Caco-2 (cell line): ENCODE measurements around the gene RAP1A. TPM values are rescaled to one million over a fixed set of nuclear protein-coding genes. Genes with fewer than 3 reads are reported as not detected.

Experiments used
- BruUV-seq: library from RNA; stranded (reverse); fragments of 400-500 nt; replicated peaks from 2 replicates; lab custom pipeline; 2021; lab: Mats Ljungman, UMichigan
- CTCF ChIA-PET: fragments of 300-600 bp; sonication (Branson Sonifier 250); formaldehyde crosslinking; loops from one replicate; lab custom pipeline; 2022; ENCODE audit warnings: antibody characterized with exemption; lab: Charles Lee
- POLR2A ChIA-PET: fragments of 300-600 bp; sonication (Branson Sonifier 250); formaldehyde crosslinking; loops from one replicate; lab custom pipeline; 2022; ENCODE audit warnings: antibody characterized with exemption; lab: Charles Lee
- DNase-seq, 2 experiments: peaks; one replicate each; pipeline versions ENCODE4 v3.0.0 to v3.0.0-alpha.2; 2020 to 2022
- H3K27me3 ChIP-seq: replicated peaks from 2 replicates; pipeline ENCODE4 v1.6.0; 2011; ENCODE audit warnings: low read length; ENCODE audit not compliant: control insufficient read depth, insufficient read depth
- H3K36me3 ChIP-seq: 2 replicates; pipeline ENCODE4 v1.5.1; 2011; ENCODE audit warnings: low read length; ENCODE audit not compliant: control insufficient read depth, insufficient read depth
- H3K4me1 ChIP-seq: fragments of 250-450 bp; sonication (Bioruptor Pico); 2 replicates; pipeline ENCODE4 v1.5.1; 2020; ENCODE audit warnings: mild to moderate bottlenecking
- H3K4me3 ChIP-seq: 2 replicates; pipeline ENCODE4 v1.5.1; 2011; ENCODE audit warnings: low read depth, mild to moderate bottlenecking, control low read depth, low read length
- H3K9me3 ChIP-seq: fragments of 250-450 bp; sonication (Bioruptor Pico); 2 replicates; pipeline ENCODE4 v1.5.1; 2020; ENCODE audit warnings: mild to moderate bottlenecking, moderate library complexity
- H3K27ac Mint-ChIP-seq: one replicate; pipeline ENCODE4 v1.8.0; 2022; ENCODE audit warnings: mixed read lengths; ENCODE audit not compliant: unreplicated experiment
- H3K27me3 Mint-ChIP-seq: one replicate; pipeline ENCODE4 v1.8.0; 2022; ENCODE audit warnings: mixed read lengths; ENCODE audit not compliant: insufficient read depth, unreplicated experiment
- H3K36me3 Mint-ChIP-seq: one replicate; pipeline ENCODE4 v1.8.0; 2022; ENCODE audit warnings: mild to moderate bottlenecking, mixed read lengths; ENCODE audit not compliant: insufficient read depth, unreplicated experiment
- H3K4me1 Mint-ChIP-seq: one replicate; pipeline ENCODE4 v1.8.0; 2022; ENCODE audit warnings: low read depth, mixed read lengths; ENCODE audit not compliant: unreplicated experiment
- H3K4me3 Mint-ChIP-seq: one replicate; pipeline ENCODE4 v1.8.0; 2022; ENCODE audit warnings: mild to moderate bottlenecking, moderate library complexity, mixed read lengths; ENCODE audit not compliant: unreplicated experiment
- H3K9me3 Mint-ChIP-seq: one replicate; pipeline ENCODE4 v1.8.0; 2022; ENCODE audit warnings: mixed read lengths; ENCODE audit not compliant: unreplicated experiment
- intact Hi-C: fragments of 100-400 bp; cut with micrococcal nuclease; formaldehyde crosslinking; loops from one replicate; pipeline ENCODE4 v1.10.0; 2022; ENCODE audit not compliant: unreplicated experiment
- total RNA-seq: library from RNA; stranded (reverse); gene quantifications from 2 replicates; pipeline ENCODE4 v1.2.3, GENCODE V29; 2022
- TF ChIP-seq, protein P1 (sequence below), 2 experiments: fragments of 200-600 bp in 1 of 2; IDR thresholded peaks; 1 replicate in 1 of 2; 2 replicates in 1 of 2; pipeline versions ENCODE4 v1.5.1 to v1.8.0; 2011 to 2022; ENCODE audit warnings: antibody characterized with exemption in 1 of 2, control low read depth in 1 of 2, inconsistent platforms in 1 of 2, low read depth in 1 of 2, low read length in 1 of 2, mild to moderate bottlenecking in 1 of 2, moderate library complexity in 1 of 2; ENCODE audit not compliant: insufficient read depth in 1 of 2, severe bottlenecking in 1 of 2, unreplicated experiment in 1 of 2

RAP1A gene
- total RNA-seq, 1 experiment from 2014 or later, result 64.1 TPM

DNA sequence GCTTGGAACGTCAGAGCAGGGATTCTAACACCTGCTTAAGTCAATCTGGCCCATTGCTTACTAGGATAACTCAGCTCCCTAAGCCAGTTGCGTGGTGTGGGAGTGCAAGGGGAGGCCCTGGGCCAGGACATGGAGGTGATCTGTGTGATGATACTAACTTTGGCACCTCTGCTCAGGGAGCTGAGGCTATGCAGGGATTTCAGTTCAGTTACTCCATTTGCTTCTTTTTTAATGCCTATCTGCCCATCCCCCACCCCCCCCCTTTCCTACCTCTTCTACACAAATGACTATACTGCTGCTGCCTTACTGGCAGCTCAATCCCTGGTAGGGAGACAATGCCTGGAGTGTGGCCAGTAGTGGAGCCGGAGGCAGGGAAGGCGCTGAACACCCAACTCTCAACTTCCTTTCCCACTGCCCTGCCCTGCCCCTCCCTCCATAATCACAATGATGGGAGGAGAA is 100.1 kb downstream of the RAP1A start:
- H3K9me3 ChIP-seq, result no peaks in the 10 kb centered on the region
- TF ChIP-seq, protein P1, sequence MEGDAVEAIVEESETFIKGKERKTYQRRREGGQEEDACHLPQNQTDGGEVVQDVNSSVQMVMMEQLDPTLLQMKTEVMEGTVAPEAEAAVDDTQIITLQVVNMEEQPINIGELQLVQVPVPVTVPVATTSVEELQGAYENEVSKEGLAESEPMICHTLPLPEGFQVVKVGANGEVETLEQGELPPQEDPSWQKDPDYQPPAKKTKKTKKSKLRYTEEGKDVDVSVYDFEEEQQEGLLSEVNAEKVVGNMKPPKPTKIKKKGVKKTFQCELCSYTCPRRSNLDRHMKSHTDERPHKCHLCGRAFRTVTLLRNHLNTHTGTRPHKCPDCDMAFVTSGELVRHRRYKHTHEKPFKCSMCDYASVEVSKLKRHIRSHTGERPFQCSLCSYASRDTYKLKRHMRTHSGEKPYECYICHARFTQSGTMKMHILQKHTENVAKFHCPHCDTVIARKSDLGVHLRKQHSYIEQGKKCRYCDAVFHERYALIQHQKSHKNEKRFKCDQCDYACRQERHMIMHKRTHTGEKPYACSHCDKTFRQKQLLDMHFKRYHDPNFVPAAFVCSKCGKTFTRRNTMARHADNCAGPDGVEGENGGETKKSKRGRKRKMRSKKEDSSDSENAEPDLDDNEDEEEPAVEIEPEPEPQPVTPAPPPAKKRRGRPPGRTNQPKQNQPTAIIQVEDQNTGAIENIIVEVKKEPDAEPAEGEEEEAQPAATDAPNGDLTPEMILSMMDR (IDR thresholded peaks at IDR 0.05; ENCODE audit: insufficient read depth in 1 of 2, low read depth in 1 of 2, low read length in 1 of 2, severe bottlenecking in 1 of 2, unreplicated experiment in 1 of 2), result no peak
- no peak overlapping the region for H3K4me3 ChIP-seq
- Mint-ChIP-seq H3K27ac (peak overlapping the region; percentile 60), H3K9me3 (no peaks in the 10 kb centered on the region), H3K4me1 (peaks cover 18% of the 10 kb centered on the region), H3K36me3 (peaks cover 38% of the 10 kb centered on the region), H3K27me3 (no peaks in the 10 kb centered on the region), H3K4me3 (no peak overlapping the region)
- H3K27me3 ChIP-seq, result no peaks in the 10 kb centered on the region
- no TSS peak for BruUV-seq
- no peaks in the 10 kb centered on the region for H3K36me3 ChIP-seq
- no peak for DNase-seq
- intact Hi-C loops, result no loop called here
- ChIA-PET POLR2A (no interaction called here), CTCF (interaction anchor here (0.7 kb wide), 2 partner anchors 49 to 52 kb away, joined by 3 to 4 read pairs; no protein-coding TSS in a partner anchor)
- no peaks in the 10 kb centered on the region for H3K4me1 ChIP-seq

DNA sequence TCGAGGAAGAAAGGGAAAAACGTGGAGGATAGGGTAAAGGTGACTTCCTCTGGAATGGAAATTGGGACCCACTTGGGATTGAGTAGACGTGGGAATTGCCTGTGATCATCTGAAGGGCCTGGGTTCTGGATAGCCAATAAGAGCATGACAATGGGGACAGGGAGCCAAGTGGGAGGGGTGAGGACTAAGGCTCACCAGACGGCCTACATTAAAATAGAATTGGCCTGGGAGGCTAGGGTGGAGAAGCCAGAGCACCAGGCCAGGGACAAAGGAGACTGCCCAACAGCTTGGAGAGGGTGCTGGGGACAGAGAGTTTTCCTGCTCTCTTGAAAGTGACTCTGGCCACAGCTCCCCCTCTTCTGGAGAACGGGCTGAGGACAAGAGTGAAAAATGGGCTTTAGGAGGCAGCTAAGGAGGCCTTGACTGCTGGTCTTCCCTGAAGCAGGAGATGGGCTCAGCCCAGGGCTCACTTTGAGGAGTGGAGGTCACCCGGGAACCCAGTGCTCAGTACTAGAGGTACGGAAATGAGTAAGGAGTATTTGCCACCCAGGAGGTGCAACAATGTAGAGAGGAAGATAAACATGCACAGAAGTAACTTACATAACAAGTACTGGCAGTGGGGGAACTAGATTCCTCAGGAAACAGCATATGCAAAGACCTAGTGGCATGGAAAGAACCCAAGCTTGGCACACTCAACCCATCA is 100.8 kb downstream of the RAP1A start:
- Mint-ChIP-seq H3K27me3 (no peaks in the 10 kb centered on the region), H3K27ac (peak overlapping the region; percentile 60), H3K4me3 (no peak overlapping the region), H3K4me1 (peaks cover 18% of the 10 kb centered on the region), H3K36me3 (peaks cover 38% of the 10 kb centered on the region), H3K9me3 (no peaks in the 10 kb centered on the region)
- Histone ChIP-seq H3K9me3 (no peaks in the 10 kb centered on the region), H3K4me3 (no peak overlapping the region), H3K27me3 (no peaks in the 10 kb centered on the region), H3K36me3 (no peaks in the 10 kb centered on the region), H3K4me1 (no peaks in the 10 kb centered on the region)
- intact Hi-C loops, result no loop called here
- no peak for DNase-seq
- TF ChIP-seq, protein P1 (IDR thresholded peaks at IDR 0.05; ENCODE audit: insufficient read depth in 1 of 2, low read depth in 1 of 2, low read length in 1 of 2, severe bottlenecking in 1 of 2, unreplicated experiment in 1 of 2), result no peak
- BruUV-seq, result no TSS peak
- ChIA-PET CTCF (interaction anchor here (0.7 kb wide), 1 partner anchor 48 kb away, joined by 4 read pairs; no protein-coding TSS in a partner anchor), POLR2A (no interaction called here)

DNA sequence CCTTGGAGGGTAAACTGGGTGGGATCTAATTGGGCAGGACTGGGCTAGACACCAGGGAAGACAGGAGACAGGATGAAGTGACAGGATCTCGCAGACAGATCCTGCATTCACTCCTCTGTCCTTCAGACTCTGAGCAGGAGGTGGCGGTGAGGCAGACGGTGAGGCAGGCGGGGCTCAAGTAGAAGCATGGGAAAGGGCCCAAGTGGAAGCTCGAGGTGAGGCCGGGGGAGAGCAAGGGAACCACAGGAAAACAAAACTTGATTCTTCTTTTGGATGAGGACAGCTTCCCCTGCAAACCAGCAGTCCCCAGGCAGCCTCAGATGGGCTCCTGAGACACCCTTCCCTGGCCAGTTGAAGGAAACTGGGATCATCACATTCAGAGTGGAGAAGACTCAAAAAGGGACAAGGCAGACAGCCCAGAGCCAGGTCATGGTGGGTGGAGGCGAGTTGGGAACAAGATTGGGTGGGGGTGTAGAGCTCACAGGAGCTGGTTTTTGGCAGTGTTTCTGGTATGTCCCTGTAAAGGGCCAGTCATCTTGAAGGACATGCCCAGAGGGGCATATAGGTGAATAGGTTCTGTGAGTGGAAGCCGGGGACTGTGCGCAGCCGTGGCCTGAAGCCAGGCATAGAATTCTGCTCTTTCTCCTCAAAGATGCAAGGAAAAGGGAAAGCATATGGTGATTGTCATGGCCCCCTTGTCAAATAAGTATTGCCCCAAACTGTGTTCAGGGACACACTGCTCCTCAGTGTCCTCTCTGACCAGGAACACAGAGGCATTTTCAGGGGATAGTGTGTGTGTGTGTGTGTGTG is 101.6 kb downstream of the RAP1A start:
- no peak overlapping the region for H3K4me3 Mint-ChIP-seq
- H3K27me3 Mint-ChIP-seq, result no peaks in the 10 kb centered on the region
- no peaks in the 10 kb centered on the region for H3K4me1 ChIP-seq
- H3K36me3 Mint-ChIP-seq, result peaks cover 38% of the 10 kb centered on the region
- no TSS peak for BruUV-seq
- no peaks in the 10 kb centered on the region for H3K36me3 ChIP-seq
- H3K9me3 ChIP-seq, result no peaks in the 10 kb centered on the region
- peak overlapping the region; percentile 60 for H3K27ac Mint-ChIP-seq
- no peaks in the 10 kb centered on the region for H3K9me3 Mint-ChIP-seq
- CTCF ChIA-PET, result interaction anchor here (0.5 kb wide), 1 partner anchor 268 kb away, joined by 3 read pairs; no protein-coding TSS in a partner anchor
- intact Hi-C loops, result no loop called here
- H3K4me3 ChIP-seq, result no peak overlapping the region
- peaks cover 18% of the 10 kb centered on the region for H3K4me1 Mint-ChIP-seq
- no peaks in the 10 kb centered on the region for H3K27me3 ChIP-seq
- POLR2A ChIA-PET, result no interaction called here
- no peak for DNase-seq
- TF ChIP-seq, protein P1 (IDR thresholded peaks at IDR 0.05; ENCODE audit: insufficient read depth in 1 of 2, low read depth in 1 of 2, low read length in 1 of 2, severe bottlenecking in 1 of 2, unreplicated experiment in 1 of 2), result no peak
